Activated naive CD8-positive, alpha-beta T cell treated with anti-CD3 and anti-CD28 coated beads for 36 hours (primary cell): ENCODE results near the gene RBM19. TPM values are rescaled to one million over a fixed set of nuclear protein-coding genes. Genes with fewer than 3 reads are reported as not detected.
"Not testable (repeated sequence)": the region's sequence is repeated elsewhere in the genome, so short reads cannot be mapped to it uniquely, and the experiment has no call there.

Experiments
- DNase-seq: peaks from one replicate; pipeline ENCODE4 v3.0.0; 2021
- H3K27ac Mint-ChIP-seq: one replicate; pipeline ENCODE4 v1.8.0; 2022; ENCODE audit warnings: mild to moderate bottlenecking, moderate library complexity, mixed read lengths
- H3K27me3 Mint-ChIP-seq: one replicate; pipeline ENCODE4 v1.8.0; 2022; ENCODE audit warnings: mild to moderate bottlenecking, mixed read lengths
- H3K36me3 Mint-ChIP-seq: one replicate; pipeline ENCODE4 v1.8.0; 2021; ENCODE audit warnings: mild to moderate bottlenecking, mixed read lengths
- H3K4me1 Mint-ChIP-seq: one replicate; pipeline ENCODE4 v1.8.0; 2021; ENCODE audit warnings: mixed read lengths
- H3K4me3 Mint-ChIP-seq: one replicate; pipeline ENCODE4 v1.8.0; 2022; ENCODE audit warnings: mild to moderate bottlenecking, moderate library complexity, mixed read lengths
- H3K9me3 Mint-ChIP-seq: one replicate; pipeline ENCODE4 v1.8.0; 2022; ENCODE audit warnings: mixed read lengths
- total RNA-seq, 2 experiments: library from RNA; stranded (reverse); gene quantifications; one replicate each; pipeline ENCODE4 v1.2.3, GENCODE V29; 2021

RBM19 gene
- total RNA-seq, 2 experiments from 2014 or later: 86.9 to 89.8 TPM

- H3K36me3 Mint-ChIP-seq: no peaks in the 10 kb centered on the region
- no peak overlapping the region for H3K4me3 Mint-ChIP-seq
- no peak overlapping the region for H3K27ac Mint-ChIP-seq
- H3K27me3 Mint-ChIP-seq: peaks cover 43% of the 10 kb centered on the region
- H3K4me1 Mint-ChIP-seq: no peaks in the 10 kb centered on the region
- no peak for DNase-seq
- H3K9me3 Mint-ChIP-seq: no peaks in the 10 kb centered on the region
These were observed 29.9 kb upstream of the RBM19 start for GRCh38 chr12:113996026-113996425.

- no peak for DNase-seq
- no peak overlapping the region for H3K27ac Mint-ChIP-seq
- no peaks in the 10 kb centered on the region for H3K9me3 Mint-ChIP-seq
- peaks cover 50% of the 10 kb centered on the region for H3K27me3 Mint-ChIP-seq
- no peaks in the 10 kb centered on the region for H3K4me1 Mint-ChIP-seq
- no peaks in the 10 kb centered on the region for H3K36me3 Mint-ChIP-seq
- no peak overlapping the region for H3K4me3 Mint-ChIP-seq
These were observed 27.9 kb upstream of the RBM19 start for GRCh38 chr12:113994051-113994450.

DNA sequence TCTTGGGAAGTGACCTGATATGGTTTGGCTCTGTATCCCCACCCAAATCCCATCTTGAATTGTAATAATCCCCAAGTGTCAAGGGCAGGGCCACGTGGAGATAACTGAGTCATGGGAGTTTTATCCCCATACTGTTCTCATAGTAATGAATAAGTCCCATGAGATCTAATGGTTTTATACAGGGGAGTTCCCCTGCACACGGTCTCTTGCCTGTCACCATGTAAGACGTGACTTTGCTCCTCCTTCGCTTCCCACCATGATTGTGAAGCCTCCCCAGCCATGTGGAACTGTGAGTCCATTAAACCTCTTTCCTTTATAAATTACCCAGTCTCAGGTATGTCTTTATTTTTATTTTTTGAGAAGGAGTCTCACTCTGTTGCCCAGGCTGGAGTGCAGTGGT lies 26.6 kb upstream of the RBM19 start:
- not testable (repeated sequence) for H3K9me3 Mint-ChIP-seq, H3K4me3 Mint-ChIP-seq, H3K4me1 Mint-ChIP-seq, DNase-seq, H3K36me3 Mint-ChIP-seq, H3K27ac Mint-ChIP-seq
- peaks cover 55% of the 10 kb centered on the region for H3K27me3 Mint-ChIP-seq

- Mint-ChIP-seq H3K4me3 (no peak overlapping the region), H3K27ac (no peak overlapping the region), H3K9me3 (no peaks in the 10 kb centered on the region), H3K36me3 (no peaks in the 10 kb centered on the region), H3K4me1 (no peaks in the 10 kb centered on the region), H3K27me3 (peaks cover 50% of the 10 kb centered on the region)
- no peak for DNase-seq
These were observed 25.3 kb upstream of the RBM19 start for GRCh38 chr12:113991224-113992044.

GRCh38 chr12:113990250-113991223 lies 24.4 kb upstream of the RBM19 start:
- Mint-ChIP-seq H3K9me3 (no peaks in the 10 kb centered on the region), H3K36me3 (no peaks in the 10 kb centered on the region), H3K27ac (no peak overlapping the region), H3K4me3 (no peak overlapping the region), H3K27me3 (peaks cover 41% of the 10 kb centered on the region), H3K4me1 (no peaks in the 10 kb centered on the region)
- DNase-seq: no peak

- no peak for DNase-seq
- Mint-ChIP-seq H3K4me1 (no peaks in the 10 kb centered on the region), H3K36me3 (no peaks in the 10 kb centered on the region), H3K9me3 (no peaks in the 10 kb centered on the region), H3K4me3 (no peak overlapping the region), H3K27me3 (peaks cover 35% of the 10 kb centered on the region), H3K27ac (no peak overlapping the region)
These were observed 22.9 kb upstream of the RBM19 start for GRCh38 chr12:113988976-113989375.

DNA sequence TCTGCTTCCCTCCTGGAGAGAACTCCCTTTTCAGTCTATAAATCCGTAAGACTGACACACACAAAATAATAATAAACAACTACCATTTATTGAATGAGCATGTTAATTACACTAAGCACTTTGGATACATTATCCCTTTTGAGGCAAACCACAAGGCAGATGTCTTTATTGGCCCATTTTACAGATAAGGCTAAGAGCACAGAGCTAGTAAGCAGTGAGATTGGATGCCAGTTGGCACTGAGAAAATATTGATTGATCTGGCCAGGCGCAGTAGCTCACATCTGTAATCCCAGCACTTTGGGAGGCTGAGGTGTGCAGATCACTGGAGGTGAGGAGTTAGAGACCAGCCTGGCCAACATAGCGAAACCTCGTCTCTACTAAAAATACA lies 21.9 kb upstream of the RBM19 start:
- Mint-ChIP-seq H3K4me3 (no peak overlapping the region), H3K36me3 (no peaks in the 10 kb centered on the region), H3K27me3 (peaks cover 25% of the 10 kb centered on the region), H3K27ac (no peak overlapping the region), H3K4me1 (no peaks in the 10 kb centered on the region), H3K9me3 (no peaks in the 10 kb centered on the region)
- DNase-seq: no peak

DNA sequence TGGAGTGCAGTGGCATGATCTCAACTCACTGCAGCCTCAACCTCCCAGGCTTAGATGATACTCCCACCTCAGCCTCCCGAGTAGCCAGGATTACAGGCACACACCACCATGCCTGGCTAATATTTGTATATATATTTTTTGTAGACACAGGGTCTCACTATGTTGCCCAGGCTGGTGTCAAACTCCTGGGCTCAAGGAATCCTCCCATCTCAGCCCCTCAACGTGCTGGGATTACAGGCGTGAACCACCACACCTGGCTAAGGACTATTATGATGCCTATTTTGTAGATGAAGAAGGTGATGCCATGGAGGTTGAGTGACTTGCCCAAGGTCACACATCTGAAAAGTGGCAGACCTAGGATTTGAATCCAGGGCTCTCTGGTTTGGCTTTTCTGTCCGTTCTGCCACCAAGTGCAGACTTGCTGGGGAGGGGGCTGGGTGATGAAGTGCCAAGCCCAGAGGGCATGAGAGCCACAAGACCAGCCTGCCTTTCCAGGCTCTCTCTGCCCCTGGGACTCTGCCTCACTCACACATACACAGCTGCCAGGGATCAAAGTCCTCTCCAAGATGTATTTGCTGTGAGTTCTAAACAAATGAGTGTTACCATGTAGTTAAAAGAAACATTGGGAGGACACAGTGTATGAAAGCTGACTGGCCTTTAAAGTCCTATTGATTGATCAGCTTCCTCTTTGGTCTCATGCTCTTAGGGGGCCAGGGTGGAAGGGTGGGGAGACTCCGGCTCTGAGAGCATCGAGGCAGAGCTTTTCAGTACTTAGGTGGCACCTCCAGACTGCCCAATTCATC lies 21.3 kb upstream of the RBM19 start:
- H3K9me3 Mint-ChIP-seq: no peaks in the 10 kb centered on the region
- H3K27ac Mint-ChIP-seq: no peak overlapping the region
- H3K4me3 Mint-ChIP-seq: no peak overlapping the region
- peaks cover 19% of the 10 kb centered on the region for H3K27me3 Mint-ChIP-seq
- no peak for DNase-seq
- no peaks in the 10 kb centered on the region for H3K36me3 Mint-ChIP-seq
- H3K4me1 Mint-ChIP-seq: no peaks in the 10 kb centered on the region

DNA sequence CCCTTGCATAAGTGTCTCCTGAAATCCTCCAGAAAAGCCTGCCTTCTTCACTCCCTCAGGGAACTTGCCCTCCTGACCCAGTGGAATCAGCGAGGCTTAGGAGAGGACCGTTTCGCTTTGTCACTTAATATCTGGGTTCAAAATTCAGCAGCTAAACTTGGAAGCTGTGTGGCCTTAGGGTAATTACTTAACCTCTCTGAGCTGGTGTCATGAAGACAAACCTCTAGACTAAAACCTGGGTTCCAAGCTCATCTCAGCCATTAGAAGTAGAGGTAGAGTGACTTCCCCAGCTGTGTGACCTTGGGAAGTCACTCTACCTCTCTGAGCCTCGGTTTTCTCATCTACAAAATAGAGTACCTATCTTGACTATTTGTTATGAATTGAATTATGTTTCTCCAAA lies 18.3 kb upstream of the RBM19 start:
- no peak for DNase-seq
- H3K36me3 Mint-ChIP-seq: no peaks in the 10 kb centered on the region
- H3K9me3 Mint-ChIP-seq: no peaks in the 10 kb centered on the region
- peaks cover 19% of the 10 kb centered on the region for H3K27me3 Mint-ChIP-seq
- H3K4me3 Mint-ChIP-seq: no peak overlapping the region
- no peak overlapping the region for H3K27ac Mint-ChIP-seq
- H3K4me1 Mint-ChIP-seq: no peaks in the 10 kb centered on the region

- H3K36me3 Mint-ChIP-seq: no peaks in the 10 kb centered on the region
- no peak overlapping the region for H3K27ac Mint-ChIP-seq
- peaks cover 17% of the 10 kb centered on the region for H3K27me3 Mint-ChIP-seq
- DNase-seq: no peak
- H3K4me3 Mint-ChIP-seq: no peak overlapping the region
- H3K9me3 Mint-ChIP-seq: no peaks in the 10 kb centered on the region
- H3K4me1 Mint-ChIP-seq: no peaks in the 10 kb centered on the region
These were observed 17.8 kb upstream of the RBM19 start for GRCh38 chr12:113983777-113984448.

DNA sequence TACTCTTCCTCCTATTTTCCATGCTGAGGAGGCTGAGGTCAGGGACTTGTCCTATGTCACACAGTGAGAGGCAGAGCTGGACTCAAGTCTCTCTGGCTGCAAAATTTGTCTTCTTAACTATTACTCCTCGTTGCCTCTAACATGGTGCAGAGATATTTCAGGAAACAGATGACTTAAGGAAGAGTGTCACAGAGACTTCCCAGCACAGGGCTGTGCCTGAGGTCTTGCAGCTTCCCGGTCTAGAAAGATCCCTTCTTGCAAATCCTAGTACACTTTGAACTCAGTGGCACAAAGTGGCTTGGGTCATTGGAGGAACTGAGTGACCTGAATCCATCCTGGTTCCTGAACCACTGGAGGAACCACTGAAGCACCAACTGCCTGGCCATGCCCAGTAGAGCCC lies 17.1 kb upstream of the RBM19 start:
- DNase-seq: no peak
- Mint-ChIP-seq H3K4me3 (no peak overlapping the region), H3K27me3 (peaks cover 17% of the 10 kb centered on the region), H3K9me3 (no peaks in the 10 kb centered on the region), H3K27ac (no peak overlapping the region), H3K36me3 (no peaks in the 10 kb centered on the region), H3K4me1 (no peaks in the 10 kb centered on the region)

DNA sequence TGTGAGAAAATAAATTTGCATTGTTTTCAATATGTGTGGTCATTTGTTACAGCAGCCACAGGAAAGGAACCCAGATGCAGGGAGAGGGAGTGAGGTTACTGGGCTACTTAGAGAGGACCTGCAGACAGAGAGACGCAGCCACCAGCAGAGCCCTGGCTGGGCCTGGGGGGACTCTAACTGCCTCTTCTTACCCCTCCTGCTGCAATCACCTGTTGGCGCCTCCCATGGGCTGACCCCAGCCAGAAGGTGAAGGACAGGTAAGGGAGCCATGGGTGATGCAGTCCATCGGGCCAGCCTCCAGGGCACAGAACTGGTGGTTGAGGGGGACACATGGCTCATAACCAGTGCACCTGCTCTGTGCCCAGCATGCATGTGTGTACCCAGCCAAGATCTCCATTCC lies 15.8 kb upstream of the RBM19 start:
- DNase-seq: no peak
- H3K4me3 Mint-ChIP-seq: no peak overlapping the region

DNA sequence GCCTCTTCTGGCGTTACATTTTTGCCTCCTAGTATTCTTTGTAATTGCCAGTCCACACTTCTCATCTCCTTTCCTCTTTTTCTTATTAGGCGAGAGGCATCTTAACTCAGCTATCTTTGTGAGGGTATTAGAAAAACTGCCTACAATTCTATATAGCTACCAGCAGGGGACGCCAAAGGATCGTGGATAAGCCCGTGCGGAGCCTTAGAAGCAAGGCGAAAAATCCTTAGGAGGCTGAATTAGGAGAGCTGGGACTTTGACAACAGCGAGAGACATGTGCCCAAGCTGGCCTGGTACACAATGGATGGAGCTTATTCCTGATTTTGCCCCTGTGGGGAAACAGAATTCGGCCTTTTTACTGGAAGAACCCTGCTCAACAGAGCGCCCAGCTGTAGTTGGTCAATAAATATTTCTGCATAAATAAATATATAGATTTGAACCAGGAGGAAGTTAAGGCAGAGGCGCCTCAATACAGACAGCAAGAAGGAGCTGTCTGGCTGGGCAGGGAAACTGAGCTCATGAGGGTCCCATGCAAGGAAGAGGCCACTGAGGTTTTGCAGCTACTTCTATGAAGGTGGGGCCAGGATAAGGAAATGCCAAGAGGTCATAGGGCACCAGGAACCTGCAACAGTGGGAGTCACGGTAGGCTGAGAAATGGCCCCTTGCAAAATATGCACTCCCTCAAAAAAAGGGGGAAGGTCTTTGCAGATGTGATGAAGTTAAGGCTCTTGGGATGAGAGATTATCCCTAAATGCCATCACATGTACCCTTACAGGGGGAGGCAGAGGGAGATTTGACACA lies 14.6 kb upstream of the RBM19 start:
- Mint-ChIP-seq H3K4me1 (no peaks in the 10 kb centered on the region), H3K27ac (no peak overlapping the region), H3K4me3 (no peak overlapping the region), H3K27me3 (peaks cover 35% of the 10 kb centered on the region), H3K9me3 (no peaks in the 10 kb centered on the region), H3K36me3 (no peaks in the 10 kb centered on the region)
- peak; percentile 27 for DNase-seq

More for the DNA sequence above, 15.8 kb upstream of the RBM19 start:
- H3K9me3 Mint-ChIP-seq: no peaks in the 10 kb centered on the region
- H3K27ac Mint-ChIP-seq: no peak overlapping the region
- H3K36me3 Mint-ChIP-seq: no peaks in the 10 kb centered on the region
- H3K4me1 Mint-ChIP-seq: no peaks in the 10 kb centered on the region
- H3K27me3 Mint-ChIP-seq: peaks cover 26% of the 10 kb centered on the region

DNA sequence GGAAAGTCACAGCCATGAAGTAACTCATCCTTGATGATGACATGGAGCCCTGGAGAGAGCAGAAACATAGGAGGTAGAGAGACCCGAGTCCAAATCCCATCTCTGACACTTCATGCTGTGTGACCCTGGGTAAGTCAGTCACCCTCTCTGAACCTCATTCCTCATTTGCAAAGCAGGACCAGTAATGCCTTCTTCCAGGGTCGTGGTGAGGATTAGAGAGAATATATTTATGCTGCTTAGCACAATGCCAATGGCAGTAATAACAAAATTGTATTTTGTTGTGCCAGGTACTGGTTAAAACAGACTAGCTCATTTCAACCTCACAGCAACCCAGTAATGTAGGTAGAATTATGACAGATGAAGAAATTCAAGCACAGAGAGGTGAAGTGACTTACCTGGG lies 13.9 kb upstream of the RBM19 start:
- no peaks in the 10 kb centered on the region for H3K9me3 Mint-ChIP-seq
- no peak for DNase-seq
- H3K27ac Mint-ChIP-seq: no peak overlapping the region
- no peaks in the 10 kb centered on the region for H3K4me1 Mint-ChIP-seq
- H3K4me3 Mint-ChIP-seq: no peak overlapping the region
- H3K36me3 Mint-ChIP-seq: no peaks in the 10 kb centered on the region
- peaks cover 38% of the 10 kb centered on the region for H3K27me3 Mint-ChIP-seq
